T1000 (cell line): ENCODE data around the gene SLC38A6.
A peak's percentile ranks its signal among the peaks of the same experiment; 100 is the strongest.

Experiments
- DNase-seq: peaks from one replicate; lab custom pipeline; 2025; ENCODE audit warnings: mixed read lengths; lab: John Stamatoyannopoulos, UW

The SLC38A6 gene

DNA sequence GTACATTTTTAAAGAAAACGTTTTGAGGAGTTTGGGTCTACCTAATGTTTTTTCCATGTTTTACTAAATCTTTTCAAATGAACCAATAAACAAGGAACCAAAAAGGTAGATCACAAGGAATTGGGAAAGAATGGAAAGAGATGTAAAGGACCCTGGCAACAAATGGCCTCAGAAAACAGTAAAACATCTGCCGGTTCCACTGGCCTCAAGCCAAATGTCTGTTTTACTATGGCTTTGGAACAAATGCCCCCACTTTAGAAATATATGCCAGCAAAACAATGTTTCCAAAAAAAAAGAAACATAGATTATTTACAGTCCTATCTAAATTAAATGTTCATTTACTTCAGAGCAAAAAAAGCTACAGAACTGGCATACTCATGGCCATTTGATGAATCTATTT, 3.2 kb upstream of the SLC38A6 start:
- no peak for DNase-seq

GRCh38 chr14:60981633-60982455, 799 bp downstream of the SLC38A6 start:
- no peak for DNase-seq

DNA sequence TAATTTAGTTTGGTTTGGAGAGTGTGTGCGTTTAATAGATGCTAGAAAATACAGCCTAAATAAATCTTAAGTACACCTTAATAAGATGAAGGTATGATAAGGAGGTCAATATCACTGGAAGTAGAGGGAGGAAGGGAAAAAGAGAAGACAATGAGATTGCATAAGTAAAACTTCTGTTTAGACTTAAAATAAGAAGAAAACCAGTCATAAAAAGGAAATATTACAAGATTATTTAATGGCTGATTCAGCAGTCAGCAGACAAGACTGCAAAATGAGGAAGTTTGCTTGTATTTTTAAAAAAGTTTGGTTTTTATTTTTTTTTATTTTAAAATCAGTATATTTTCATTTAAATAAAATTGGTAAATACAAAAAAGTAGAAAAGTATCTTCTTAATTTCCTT, 3.2 kb downstream of the SLC38A6 start:
- DNase-seq: no peak

DNA sequence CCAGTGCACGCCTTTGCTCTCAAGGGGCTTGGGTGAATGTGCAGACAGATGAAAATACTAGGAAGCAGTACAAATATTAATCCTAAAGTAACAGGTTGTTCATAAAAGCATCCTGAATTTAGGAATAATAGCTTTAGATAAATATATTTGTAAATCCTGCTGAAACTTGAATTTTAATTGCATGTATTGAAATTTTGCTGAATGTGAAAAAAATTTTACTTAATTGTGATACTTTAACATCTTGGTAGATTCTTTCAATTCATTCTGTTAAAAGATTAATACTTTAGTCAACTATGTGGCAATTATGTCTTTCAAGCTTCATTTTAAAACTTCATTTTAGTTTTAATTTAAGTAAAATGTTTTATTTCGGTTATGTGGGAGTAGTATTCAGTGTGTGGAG, 5.5 kb downstream of the SLC38A6 start:
- DNase-seq: no peak

GRCh38 chr14:60989599-60989998, 8.6 kb downstream of the SLC38A6 start:
- no peak for DNase-seq

GRCh38 chr14:60998617-60999016, 17.6 kb downstream of the SLC38A6 start:
- DNase-seq: no peak

GRCh38 chr14:60999536-60999935, 18.5 kb downstream of the SLC38A6 start:
- DNase-seq: no peak

DNA sequence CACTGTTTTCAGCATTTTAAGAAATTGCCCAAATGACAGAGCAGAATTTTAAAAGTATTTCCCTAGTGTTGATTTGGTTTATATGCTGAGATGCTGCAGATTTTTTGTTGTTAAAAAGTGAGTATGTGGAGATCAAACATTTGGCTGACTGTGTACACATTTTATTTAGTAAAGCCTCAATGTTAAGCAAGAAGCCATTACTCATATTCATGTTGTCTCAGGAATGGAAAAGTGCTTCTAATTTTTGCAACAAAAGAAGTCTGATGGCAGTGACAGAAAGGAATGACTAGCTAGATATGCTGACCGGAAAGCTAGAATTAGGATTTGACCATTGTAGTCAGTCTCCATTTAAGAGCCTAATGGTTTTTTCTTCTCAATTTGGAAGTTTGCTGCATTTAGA, 22.5 kb downstream of the SLC38A6 start:
- no peak for DNase-seq

DNA sequence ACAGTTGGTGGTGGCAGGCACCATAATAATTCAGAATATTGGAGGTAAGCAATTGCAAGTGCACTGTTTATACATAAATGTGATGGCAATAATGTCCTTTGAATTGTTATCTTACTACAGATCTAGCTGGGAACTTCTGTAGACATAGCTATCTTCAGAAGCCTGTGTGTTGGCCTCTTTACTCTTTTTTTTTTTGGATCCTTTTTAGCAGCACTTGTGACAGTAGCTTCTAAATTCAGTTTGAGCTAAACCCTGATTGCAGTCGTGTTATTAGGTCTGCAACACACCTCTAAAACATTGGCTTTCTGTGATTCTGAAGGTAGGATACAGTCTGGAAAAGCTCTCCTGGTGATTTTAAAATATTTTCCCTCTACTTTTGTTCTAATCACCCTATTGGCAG, 38.5 kb downstream of the SLC38A6 start:
- no peak for DNase-seq

DNA sequence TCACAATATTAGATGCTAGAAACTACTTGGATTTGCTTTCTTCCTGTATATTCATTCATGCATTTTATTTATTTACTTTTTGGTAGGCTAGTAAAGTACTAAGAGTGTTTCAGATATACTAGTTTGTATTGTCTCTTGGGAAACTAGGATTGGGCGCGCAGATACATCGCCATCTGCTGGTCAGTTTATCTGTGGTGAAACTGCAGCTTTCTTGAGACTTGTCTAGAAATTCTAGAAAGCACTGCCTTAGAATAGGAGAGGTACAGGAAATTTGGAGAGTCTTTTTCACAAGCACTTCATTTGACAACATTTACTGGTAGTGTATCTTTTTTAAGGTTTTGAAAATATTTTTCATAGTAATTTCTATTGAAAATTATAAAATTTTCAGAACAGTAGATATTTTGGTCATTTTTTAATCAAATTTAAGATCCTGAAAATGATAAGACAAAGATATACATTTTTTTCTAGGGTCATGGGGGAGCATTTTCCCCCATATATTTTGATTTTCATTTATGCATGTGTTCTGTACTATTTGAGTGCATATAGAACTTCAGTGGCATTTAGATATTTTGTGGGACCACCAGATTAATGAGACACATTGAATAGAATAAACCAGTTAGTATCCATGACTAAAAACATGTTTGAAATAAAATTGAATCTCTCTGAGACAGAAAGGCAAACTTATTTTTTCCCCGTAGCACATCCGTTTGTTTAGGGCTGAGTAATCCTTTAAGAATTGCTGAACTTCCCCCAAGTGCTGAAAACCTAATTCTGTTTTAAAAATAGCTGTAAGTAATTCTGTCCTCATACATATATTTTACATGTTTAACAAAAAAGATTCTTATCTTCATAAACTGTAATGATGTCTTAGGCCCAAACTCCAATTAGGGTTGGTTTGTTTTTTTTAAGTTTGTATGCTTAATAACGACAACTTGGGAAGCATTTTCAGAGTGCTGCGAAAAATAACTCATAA, 44.5 kb downstream of the SLC38A6 start:
- peak; percentile 30 for DNase-seq

- no peak for DNase-seq
Observed at GRCh38 chr14:61026526-61026925, 45.5 kb downstream of the SLC38A6 start.

DNA sequence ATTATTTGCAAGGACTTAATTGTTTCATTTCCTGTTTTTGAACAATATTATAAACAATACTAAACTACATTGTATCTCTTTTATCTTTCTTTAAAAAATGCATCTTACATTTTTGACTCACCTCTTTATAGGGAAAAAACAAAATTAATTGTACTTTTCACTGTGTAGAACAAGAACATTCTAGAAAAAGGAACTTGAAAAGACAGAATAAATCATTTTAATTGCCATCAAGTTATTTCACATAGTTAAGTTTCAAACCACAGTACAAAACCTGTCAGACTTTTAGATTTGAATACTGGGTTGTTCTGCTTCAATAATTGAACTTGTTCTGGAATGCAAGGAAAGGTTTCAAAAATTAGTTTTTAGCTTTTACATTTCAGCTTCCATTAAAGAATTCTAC, 50.0 kb downstream of the SLC38A6 start:
- no peak for DNase-seq

- DNase-seq: no peak
Observed at GRCh38 chr14:61033054-61033453, 52.0 kb downstream of the SLC38A6 start.

GRCh38 chr14:61033855-61034254, 52.8 kb downstream of the SLC38A6 start:
- DNase-seq: no peak

- no peak for DNase-seq
Observed at GRCh38 chr14:61034416-61035120, 53.5 kb downstream of the SLC38A6 start.

GRCh38 chr14:61037215-61037614, 56.2 kb downstream of the SLC38A6 start:
- no peak for DNase-seq

GRCh38 chr14:61041704-61042103, 60.7 kb downstream of the SLC38A6 start:
- DNase-seq: no peak

DNA sequence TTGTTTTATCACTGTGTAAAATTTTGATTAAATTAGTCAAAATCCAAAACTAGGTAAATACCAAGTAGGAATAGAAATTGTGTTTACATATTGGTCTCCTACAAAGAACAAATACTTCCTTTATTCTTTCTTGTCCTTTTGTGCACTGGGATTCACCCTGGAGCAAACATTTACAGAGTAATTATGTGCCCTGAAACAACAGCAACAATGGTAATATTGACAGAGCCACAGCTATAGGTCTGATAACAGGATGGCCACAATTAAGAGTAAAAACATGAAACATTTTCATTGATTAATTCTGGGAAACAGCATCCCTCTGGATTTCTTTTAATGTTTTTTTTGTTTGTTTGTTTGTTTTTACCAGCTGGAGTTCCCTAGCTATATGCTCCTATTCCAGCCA, 61.2 kb downstream of the SLC38A6 start:
- no peak for DNase-seq

DNA sequence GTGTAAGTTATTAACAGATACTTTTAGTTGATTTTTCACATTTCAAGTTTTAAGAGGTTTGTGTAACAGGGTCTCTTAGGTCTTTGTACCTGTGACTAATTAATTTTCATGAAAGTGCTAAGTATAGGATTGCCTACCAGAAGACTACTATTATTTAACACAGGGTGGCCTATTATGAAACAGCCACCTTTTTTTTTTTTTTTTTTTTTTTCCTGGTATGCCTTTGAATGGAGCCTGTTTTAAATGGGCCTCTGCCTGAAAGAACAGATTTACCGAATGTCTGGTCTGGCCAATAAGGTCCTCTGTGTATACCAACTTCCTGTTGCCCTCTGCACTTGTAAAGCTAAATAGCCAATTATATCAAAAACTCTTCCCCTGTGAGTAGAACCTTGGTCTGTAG, 62.5 kb downstream of the SLC38A6 start:
- DNase-seq: no peak

DNA sequence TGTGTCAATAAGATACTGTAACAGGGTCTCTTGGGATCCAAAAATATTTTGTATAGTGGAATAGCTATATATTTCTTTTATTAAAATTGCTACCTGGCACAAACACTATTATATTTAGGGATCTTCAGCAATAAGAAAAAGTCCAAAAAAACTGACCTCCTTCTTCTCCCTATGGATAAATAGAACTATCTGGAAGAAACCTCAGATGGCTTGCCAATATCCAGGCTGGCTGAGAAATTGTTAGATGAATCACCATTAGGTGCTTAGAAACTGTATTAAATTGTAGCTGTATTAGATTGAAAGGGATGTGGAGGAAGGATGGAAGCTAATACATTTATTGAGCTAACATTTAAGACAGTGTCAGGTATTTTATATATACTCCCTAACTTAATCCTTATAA, 66.0 kb downstream of the SLC38A6 start:
- no peak for DNase-seq

GRCh38 chr14:61048640-61049039, 67.6 kb downstream of the SLC38A6 start:
- DNase-seq: no peak

- DNase-seq: no peak
Observed at GRCh38 chr14:61050417-61050816, 69.4 kb downstream of the SLC38A6 start.
